Dermis microvascular lymphatic vessel endothelial cell (primary cell): ENCODE results near the gene ALCAM. TPM values are rescaled to one million over a fixed set of nuclear protein-coding genes. Genes with fewer than 3 reads are reported as not detected.
"Not testable (repeated sequence)": the region's sequence is repeated elsewhere in the genome, so short reads cannot be mapped to it uniquely, and the experiment has no call there.

Experiments used
- DNase-seq, 2 donors: peaks; one replicate each; pipeline versions ENCODE4 v3.0.0 to v3.0.0-alpha.2; 2010; ENCODE audit warnings: low read depth in 2 of 2
- total RNA-seq: library from RNA; depleted of rRNA; stranded (reverse); fragments of >200 nt; gene quantifications from 2 replicates; pipeline ENCODE4 v1.2.1, GENCODE V29; 2014

The ALCAM gene
- total RNA-seq, 1 donor from 2014 or later, result 45.2 TPM

GRCh38 chr3:105388176-105388575 is 21.5 kb downstream of the ALCAM start:
- DNase-seq, result no peak

- DNase-seq, result not testable (repeated sequence)
These were observed 23.1 kb downstream of the ALCAM start for GRCh38 chr3:105389759-105390158.

DNA sequence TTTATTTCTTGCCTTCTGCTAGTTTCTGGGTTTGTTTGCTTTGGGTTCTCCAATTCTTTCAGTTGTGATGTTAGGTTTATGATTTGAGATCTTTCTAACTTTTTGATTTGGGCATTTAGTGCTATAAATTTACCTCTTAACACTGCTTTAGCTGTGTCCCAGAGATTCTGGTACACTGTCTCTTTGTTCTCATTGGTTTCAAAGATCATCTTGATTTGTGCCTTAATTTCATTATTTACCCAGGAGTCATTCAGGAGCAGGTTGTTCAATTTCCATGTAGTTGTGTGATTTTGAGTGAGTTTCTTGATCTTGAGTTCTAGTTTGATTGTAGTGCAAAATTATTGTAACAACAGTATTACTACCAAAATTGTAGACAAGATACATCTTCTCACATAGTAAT is 25.9 kb downstream of the ALCAM start:
- not testable (repeated sequence) for DNase-seq

- DNase-seq, result peak in 1 of 2 donors; percentile 86
These were observed 27.5 kb downstream of the ALCAM start for GRCh38 chr3:105394177-105394576.

GRCh38 chr3:105397974-105398373 is 31.3 kb downstream of the ALCAM start:
- no peak for DNase-seq

DNA sequence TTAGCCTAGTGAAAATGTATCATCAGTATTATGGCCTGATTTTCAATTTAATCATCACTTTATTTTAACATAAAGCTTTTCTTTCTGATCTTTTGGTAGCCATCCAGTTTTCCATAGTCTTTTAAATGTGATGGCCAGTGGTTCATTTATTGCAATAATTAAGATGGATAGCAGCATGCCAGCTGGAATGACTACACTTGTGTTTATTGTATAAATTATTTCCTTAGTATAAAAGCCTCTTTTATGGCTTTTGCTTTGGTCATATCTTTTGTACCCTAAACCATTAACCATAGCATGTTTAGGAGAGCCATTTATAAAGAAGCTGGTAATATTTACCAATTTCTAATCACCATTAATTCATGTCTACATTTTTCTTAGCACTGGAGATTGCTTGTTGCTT is 31.7 kb downstream of the ALCAM start:
- DNase-seq, result no peak

DNA sequence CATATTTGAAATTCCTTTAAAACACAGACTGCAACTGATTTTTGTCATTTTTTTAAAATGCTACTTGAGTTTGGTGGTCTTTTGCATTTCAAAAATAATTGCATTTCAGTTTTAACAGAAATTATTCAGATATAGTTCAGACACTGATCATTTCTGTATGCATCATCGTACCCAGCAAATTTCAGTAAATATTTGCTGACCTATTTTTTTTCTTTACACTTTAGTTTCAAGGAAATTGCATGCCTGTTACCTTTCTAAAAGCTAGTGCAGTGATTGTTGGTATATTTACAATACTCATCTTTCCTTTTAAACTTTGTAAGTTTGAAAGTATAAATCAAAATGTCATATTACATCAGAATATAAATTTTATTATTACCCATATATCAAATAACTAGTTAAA is 32.4 kb downstream of the ALCAM start:
- DNase-seq, result no peak

DNA sequence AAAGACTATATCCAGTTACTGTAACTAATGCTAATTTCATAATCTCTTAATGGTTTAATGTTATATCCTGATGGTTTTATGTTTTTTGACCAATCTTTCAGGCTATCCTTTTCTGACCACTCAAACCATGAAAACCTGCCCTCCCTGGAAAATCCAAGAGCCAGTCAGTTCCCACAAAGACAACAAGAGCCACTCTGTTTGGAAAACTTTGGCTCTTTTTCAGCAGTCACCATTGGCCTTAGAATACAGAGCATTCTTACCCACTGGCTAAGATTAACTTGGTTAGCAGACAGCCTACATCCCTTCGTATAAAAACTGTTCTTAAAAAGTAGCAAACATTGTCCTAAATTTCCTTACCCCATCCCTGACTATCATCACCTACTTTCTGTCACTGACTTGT is 32.9 kb downstream of the ALCAM start:
- DNase-seq, result no peak

GRCh38 chr3:105401254-105401653 is 34.5 kb downstream of the ALCAM start:
- no peak for DNase-seq

- DNase-seq, result peak in 1 of 2 donors; percentile 34
These were observed 35.0 kb downstream of the ALCAM start for GRCh38 chr3:105401691-105402149.

GRCh38 chr3:105402287-105402801 is 35.6 kb downstream of the ALCAM start:
- DNase-seq, result no peak

GRCh38 chr3:105403034-105403433 is 36.3 kb downstream of the ALCAM start:
- not testable (repeated sequence) for DNase-seq

DNA sequence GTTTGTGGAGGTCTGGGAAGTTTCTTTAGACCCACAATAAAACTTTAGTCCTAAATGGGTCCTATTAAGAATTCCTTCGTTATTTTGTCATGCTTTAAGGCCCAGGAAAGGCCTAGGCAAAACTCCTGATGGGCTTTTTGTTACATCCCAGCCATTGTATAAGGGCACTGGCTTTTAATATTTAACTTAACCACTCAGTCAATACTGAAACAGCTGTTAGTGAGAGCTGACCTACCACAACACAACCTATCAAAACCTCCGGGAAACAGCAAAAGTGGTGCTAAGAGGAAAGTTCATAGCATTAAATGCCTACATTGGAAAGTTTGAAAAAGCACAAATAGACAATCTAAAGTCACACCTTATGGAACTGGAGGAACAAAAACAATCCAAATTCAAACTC is 39.6 kb downstream of the ALCAM start:
- no peak for DNase-seq

DNA sequence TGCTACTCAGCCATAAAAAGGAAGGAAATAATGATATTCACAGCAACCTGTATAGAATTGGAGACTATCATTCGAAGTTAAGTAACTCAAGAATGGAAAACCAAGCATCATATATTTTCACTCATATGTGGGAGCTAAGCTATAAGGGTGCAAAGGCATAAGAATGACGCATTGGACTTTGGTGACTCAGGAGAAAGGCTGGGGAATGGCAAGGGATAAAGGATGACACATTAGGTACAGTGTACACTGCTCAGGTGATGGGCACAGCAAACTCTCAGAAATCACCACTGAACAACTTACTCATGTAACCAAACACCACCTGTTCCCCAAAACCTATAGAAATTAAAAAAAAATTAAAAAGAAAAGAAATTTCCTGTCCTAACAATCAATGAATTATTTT is 42.7 kb downstream of the ALCAM start:
- no peak for DNase-seq

- no peak for DNase-seq
These were observed 46.7 kb downstream of the ALCAM start for GRCh38 chr3:105413343-105413887.

GRCh38 chr3:105414841-105415240 is 48.1 kb downstream of the ALCAM start:
- peak in 1 of 2 donors; percentile 11 for DNase-seq

- DNase-seq, result no peak
These were observed 49.2 kb downstream of the ALCAM start for GRCh38 chr3:105415951-105416350.

DNA sequence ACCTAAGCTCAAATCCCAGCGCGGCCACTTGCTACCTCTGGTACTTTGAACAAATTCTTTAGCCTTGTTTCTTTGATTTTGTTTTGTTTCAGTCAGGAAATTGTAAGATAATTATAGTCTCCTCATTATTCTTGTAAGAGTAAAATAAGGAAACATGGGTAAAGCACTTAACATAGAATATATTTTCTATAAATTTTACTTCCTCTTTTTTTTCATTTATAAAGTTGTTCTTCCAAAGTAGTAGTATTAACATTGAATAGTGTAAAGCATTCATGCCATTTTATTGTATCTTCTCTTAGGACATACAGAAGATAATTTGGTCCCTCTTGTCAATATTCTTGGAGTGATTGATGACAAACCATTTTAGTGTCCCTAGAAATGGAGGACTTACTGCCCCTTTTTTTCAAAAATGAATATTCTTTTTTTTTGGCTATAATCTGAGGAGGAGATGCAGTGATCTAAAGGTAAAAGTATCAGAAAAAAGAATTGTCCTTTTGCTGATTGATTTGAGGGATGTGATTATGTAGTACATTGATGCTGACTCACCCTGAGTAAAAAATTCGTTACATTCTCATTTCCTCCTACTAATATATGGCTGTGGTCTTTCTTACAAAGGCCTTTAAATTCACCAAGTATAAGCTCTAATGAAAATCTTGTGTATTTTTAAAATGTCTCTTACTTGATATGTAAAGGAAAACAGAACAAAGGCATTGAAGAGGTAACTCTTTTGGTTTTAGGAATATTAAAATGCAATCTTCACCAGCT is 51.0 kb downstream of the ALCAM start:
- peak in 1 of 2 donors; percentile 12 for DNase-seq

DNA sequence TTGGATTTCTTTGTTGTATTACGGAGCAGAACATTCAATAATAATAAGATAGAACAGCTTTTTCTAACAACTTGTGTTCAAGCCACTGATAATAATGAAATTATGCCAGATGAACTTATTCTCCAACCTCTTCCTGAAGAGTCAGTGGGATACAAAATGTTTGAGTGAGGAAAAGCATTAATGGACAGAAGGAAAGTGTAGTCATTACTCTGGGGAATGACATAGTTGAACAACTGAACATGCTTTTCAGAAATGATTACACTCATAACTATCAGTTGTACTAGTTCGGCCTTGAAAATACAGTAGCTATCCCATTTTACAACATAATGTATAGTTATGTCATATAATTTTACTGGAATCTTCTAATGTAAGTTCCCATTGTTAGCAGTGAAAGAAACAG is 55.9 kb downstream of the ALCAM start:
- no peak for DNase-seq

DNA sequence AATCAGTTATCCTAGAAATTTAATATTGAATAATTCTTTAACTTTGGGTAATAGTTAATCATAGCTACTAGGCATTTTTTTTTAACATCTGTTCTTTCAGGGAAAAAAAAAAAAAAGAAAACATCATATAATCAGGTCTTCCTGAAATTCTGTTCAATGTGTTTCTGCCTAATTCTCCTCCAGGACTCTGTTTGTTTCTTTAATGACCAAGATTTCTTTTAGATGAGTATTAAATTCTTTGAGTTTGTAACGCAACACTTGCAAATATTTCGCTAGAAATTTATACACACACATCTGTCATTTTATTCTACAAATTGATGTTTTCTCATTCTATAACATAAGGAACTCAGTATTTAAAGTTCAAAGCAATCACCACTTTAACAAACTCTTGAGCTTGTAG is 56.7 kb downstream of the ALCAM start:
- no peak for DNase-seq

DNA sequence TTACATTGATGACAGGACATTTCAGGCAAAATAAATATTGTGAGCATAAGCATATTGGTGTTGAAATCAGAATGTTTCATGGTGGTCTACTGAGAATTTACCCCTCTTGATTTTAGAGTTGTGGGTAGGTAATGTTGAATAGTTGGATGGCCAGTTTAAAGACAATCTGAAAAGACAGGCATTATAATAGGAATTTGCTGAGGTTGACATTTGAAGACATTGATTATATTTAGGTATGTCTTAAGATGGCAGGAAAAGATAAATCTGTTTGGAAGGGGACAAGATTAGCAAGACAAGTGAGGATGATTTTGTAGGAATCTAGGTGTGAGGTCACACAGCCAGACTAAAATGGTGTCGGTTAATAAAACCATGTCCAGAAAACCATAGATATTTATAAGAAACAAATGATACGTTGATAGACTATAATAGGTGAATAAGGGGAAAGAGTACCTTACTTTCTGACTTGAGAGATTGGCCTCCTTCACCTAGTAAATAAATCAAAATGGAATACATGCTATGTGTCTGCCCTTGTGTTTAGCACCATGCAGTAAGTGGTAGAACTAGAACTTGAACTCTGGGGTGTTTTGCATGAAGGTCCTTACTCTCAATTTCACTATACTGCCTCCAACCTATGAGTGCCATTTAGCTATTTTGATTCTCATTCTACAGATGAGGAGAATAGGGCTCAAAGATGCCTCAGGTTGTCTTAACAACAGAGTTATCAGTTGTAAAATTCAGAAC is 57.9 kb downstream of the ALCAM start:
- no peak for DNase-seq

DNA sequence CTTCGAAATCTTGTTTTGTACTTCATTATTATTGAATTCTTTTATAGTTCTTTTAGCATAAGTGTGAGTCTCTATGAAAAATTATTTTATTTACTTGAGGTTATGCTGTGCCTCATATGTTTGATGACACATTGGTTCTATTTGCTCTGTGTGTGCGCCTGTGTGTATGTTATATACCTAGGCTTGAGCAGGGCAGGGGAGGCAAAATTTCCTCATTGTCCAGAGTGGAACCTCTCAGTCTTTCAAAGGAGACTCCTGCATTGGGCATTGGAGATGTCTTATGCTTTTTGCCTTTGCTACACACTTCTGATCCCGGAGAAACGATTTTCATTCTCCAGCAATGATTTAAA is 58.4 kb downstream of the ALCAM start:
- DNase-seq, result no peak
